Epithelial cell of proximal tubule (primary cell): ENCODE measurements around the gene KCNC4. TPM values are rescaled to one million over a fixed set of nuclear protein-coding genes. Genes with fewer than 3 reads are reported as not detected.

Source experiments
- DNase-seq: peaks from one replicate; pipeline ENCODE4 v3.0.0-alpha.2; 2011; ENCODE audit warnings: low read depth
- H3K4me3 ChIP-seq: 2 replicates; pipeline ENCODE4 v1.5.1; 2011; ENCODE audit warnings: low read depth, mild to moderate bottlenecking, low read length
- total RNA-seq: library from RNA; depleted of rRNA; stranded (reverse); fragments of >200 nt; gene quantifications from 2 replicates; pipeline ENCODE4 v1.2.3, GENCODE V29; 2015
- TF ChIP-seq, protein P1 (sequence below): conservative IDR thresholded peaks from 2 replicates; pipeline ENCODE4 v1.5.1; 2012; ENCODE audit warnings: low read depth, mild to moderate bottlenecking, low read length

KCNC4 gene
- total RNA-seq, 1 donor from 2014 or later = 4.2 TPM

DNA sequence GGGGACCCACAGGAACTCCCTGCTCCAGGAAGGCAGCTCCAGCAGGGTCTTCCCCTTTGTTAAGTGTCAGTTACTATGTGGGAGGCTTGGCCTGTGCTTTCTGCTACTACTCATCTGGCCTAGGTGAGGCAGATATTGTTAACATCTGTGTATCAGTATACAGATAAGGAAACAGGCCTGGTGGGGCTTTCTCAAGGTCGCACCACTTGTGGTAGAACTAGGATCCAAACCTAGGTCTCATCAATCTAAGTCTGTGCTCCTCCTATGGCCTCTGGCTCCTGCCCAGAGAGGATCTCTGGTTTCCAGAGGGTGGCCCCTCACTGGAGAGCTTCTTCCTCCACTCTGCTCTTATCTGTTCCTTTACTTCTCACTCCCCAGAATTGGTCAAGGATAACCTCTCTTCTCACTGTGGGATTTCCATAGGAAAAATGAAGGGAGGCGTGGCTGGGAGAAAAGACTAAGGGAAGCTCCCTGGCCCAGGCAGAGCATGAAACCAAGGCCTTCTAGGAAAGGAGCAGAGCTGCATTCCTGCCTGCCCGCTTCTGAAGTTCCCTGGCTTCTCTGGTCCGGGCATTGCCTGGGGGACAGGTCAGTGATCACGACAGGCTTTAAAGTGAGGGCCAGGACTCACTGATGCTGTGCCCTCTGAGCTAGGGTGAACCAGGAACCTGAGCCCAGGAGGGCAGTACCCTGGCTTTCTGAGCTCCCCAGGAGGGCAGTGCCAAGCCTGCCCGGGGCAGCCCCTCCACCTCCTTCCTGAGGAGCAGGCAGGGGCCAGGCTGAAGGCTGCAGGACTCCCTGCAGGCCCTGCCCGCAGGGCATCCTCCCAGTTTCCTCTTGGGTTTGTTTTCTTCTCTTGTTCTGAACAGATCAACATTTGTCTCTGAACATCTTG lies 5.8 kb downstream of the KCNC4 start:
- TF ChIP-seq, protein P1, sequence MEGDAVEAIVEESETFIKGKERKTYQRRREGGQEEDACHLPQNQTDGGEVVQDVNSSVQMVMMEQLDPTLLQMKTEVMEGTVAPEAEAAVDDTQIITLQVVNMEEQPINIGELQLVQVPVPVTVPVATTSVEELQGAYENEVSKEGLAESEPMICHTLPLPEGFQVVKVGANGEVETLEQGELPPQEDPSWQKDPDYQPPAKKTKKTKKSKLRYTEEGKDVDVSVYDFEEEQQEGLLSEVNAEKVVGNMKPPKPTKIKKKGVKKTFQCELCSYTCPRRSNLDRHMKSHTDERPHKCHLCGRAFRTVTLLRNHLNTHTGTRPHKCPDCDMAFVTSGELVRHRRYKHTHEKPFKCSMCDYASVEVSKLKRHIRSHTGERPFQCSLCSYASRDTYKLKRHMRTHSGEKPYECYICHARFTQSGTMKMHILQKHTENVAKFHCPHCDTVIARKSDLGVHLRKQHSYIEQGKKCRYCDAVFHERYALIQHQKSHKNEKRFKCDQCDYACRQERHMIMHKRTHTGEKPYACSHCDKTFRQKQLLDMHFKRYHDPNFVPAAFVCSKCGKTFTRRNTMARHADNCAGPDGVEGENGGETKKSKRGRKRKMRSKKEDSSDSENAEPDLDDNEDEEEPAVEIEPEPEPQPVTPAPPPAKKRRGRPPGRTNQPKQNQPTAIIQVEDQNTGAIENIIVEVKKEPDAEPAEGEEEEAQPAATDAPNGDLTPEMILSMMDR = no peak
- no peak overlapping the region for H3K4me3 ChIP-seq
- no peak for DNase-seq

DNA sequence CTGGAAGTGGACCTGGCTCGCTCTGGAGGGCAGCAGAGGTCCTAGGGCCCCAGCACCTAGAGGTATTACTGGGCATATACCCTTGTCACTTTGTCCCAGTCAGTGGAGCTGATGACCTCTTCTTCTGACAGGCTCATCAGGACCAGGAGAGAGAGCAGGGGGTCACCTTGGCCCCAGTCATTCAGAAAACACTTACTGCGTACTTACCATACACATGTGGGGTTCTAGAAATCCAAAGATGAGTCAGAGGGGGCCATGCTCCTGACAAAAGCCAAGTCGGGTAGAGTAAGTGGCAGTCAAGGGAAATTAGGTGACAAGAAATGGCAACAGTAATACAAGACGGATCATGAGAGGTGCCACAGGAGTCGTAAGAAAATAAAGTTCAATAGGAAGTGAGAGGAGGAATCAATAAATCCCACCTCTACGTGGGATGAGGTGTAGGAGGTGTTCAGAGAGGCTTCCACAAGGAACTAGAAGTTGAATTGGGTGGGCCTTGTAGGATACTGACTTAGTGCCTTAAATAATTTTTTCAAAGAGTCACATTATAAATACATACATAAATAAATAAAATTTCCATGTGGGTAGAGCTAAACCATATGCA lies 6.8 kb downstream of the KCNC4 start:
- TF ChIP-seq, protein P1 = no peak
- no peak overlapping the region for H3K4me3 ChIP-seq
- DNase-seq = no peak

DNA sequence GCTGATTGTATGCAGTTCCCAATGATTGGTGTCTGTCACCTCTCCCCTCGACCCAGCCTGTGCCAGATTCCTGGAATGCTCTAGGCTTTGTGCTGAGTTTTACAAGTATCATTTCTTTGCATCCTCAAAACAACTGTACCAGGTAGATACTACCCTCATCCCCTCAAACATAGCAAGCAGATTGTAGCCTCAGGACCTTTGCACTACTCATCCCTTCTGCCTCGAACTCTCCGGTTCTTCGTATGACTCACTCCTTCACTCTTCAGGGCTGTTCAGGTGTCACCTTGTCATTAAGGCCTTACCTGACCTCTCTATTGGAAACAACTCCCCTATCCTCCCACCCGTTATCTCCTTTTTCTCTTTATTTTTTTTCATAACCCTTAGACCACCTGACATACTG lies 8.0 kb downstream of the KCNC4 start:
- DNase-seq = no peak
- TF ChIP-seq, protein P1 = no peak

DNA sequence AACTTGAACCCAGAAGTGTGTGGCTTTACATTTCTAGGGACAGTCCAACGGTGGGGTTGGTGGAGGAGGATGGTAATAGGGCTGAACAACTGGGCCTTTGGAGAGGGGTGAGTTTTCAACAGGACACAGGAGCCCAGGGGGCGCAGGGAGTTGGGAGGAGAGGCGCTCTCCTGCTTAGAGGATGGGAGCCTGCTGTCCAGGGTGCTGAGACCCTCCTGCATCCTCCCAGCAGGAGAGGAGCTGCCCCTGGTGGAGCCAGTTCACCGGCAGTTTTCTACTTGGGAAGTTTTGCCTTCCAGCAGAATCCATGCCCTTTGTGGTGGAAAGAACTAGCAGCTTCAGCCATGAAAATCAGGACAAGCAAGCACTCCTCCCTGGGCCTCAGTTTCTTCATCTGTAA lies 8.6 kb downstream of the KCNC4 start:
- no peak overlapping the region for H3K4me3 ChIP-seq
- DNase-seq = no peak
- TF ChIP-seq, protein P1 = no peak

More for the DNA sequence above, 8.0 kb downstream of the KCNC4 start:
- H3K4me3 ChIP-seq = no peak overlapping the region

DNA sequence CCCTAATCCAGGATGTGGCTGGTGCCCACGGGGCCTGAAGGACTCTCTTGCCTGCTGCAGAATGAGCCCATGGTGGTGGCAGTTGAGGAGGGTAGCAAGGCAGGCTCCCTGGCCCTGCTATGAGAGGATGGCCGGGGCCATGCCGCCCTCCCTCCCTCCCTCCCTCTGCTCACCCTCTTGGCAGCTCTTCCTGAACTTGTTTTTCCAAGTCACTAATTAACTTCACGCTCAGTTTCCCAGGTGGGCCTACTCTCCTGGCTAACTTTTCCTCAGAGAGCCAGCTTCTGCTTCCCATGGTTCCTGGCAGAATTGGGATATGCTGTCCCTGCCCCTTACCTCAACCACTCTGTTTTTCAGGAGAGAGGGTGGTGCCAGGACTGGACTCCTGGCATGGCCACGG lies 10.2 kb downstream of the KCNC4 start:
- TF ChIP-seq, protein P1 = no peak
- no peak overlapping the region for H3K4me3 ChIP-seq
- no peak for DNase-seq

DNA sequence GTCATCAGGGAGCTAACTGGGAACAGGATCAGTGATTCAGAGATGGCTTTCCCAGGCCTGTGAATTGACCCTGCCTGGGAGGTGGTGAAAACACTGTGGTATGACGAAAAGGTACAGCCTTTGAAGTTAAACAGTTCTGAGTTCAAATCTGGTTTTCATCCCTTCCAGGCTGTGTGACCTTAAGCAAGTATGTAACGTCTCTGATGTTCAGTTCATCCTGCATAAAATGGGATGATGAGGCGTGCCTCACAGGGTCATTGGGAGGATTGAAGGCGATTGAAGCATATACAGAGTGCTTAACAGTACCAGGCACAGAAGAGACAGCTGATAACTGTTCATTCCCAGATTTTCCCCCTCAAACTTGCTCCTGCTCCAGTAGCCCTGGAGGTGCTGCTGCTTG lies 11.0 kb downstream of the KCNC4 start:
- TF ChIP-seq, protein P1 = no peak
- H3K4me3 ChIP-seq = no peak overlapping the region
- DNase-seq = no peak
